ENCODE data around the gene ACSBG1. TPM values are rescaled to one million over a fixed set of nuclear protein-coding genes. Genes with fewer than 3 reads are reported as not detected.

Gene ACSBG1
- total RNA-seq, 1 donor from 2014 or later, result 0.35 TPM

DNA sequence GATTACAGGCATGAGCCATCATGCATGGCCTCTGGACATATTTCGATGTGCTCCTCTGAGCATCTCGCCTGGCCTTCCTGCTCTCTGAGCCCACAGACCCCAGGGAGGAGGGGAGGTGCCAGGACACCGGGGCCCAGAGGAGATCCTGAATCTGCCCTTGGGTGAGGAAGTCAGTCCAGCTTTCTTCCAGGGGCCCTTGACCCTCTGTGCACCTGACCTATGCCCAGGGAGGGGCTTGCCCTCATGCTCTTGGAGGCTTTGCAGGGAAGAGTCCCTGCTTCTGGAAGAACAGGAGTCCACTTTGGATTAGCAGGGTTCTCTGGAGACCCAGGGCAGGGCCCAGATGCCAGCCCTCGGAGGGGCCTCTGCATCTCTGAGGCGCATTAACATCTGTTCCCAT is 1.4 kb downstream of the ACSBG1 start:
- no peak for DNase-seq (ENCODE audit: low read depth)
- TF ChIP-seq, protein P1, sequence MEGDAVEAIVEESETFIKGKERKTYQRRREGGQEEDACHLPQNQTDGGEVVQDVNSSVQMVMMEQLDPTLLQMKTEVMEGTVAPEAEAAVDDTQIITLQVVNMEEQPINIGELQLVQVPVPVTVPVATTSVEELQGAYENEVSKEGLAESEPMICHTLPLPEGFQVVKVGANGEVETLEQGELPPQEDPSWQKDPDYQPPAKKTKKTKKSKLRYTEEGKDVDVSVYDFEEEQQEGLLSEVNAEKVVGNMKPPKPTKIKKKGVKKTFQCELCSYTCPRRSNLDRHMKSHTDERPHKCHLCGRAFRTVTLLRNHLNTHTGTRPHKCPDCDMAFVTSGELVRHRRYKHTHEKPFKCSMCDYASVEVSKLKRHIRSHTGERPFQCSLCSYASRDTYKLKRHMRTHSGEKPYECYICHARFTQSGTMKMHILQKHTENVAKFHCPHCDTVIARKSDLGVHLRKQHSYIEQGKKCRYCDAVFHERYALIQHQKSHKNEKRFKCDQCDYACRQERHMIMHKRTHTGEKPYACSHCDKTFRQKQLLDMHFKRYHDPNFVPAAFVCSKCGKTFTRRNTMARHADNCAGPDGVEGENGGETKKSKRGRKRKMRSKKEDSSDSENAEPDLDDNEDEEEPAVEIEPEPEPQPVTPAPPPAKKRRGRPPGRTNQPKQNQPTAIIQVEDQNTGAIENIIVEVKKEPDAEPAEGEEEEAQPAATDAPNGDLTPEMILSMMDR (conservative IDR thresholded peaks at IDR 0.05; ENCODE audit: low read depth, low read length), result no peak
- H3K4me3 ChIP-seq (ENCODE audit: low read depth, low read length), result no peak overlapping the region

DNA sequence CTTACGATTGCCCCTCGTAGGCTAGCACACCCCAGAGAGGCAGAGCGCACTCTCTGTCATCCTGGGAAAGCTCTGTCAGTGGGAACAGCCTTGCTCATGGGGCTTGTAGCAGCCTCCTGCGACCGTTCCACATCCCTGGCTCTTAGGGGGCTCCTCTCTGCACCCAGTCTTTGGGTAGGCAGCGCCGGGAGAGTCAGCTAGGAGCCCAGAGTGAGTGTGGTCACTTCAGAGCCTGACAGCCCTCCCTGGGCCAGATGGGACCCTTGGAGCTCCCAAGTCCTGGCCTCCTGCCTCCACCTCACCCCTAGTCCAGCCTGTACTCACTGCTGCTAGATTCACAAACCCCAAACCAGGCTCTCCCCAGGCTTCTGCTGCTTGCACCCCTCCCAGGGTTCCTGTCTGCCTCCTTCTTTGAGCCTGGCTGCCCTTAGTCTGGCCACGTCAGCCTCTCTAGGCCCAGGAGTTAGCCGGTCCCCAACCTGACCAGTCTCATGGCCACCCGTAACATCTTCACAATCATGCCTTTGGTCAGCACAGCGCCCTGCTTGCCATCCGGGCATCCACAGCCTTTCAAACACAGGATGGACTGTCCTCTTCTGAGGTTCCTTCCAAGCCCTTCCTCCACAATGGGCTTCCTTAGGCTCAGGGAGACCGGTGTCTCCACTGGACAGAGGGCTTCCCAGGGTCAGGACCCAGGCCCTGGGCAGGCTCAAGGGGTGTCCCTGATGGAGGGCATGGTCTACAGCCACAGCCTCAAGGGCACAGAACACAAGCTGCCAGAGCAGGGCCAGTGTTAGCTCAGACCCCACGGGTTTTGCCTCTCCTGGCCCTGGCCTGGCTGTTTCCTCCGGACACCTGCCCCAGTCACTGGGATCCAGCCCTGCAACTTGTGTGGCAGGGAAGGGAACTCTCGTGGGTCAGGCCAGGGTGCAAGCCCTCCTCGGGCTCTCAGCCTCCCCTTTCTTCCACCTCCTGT is 4.6 kb downstream of the ACSBG1 start:
- H3K4me3 ChIP-seq (ENCODE audit: low read depth, low read length), result no peak overlapping the region
- no peak for DNase-seq (ENCODE audit: low read depth)
- TF ChIP-seq, protein P1 (conservative IDR thresholded peaks at IDR 0.05; ENCODE audit: low read depth, low read length), result no peak

DNA sequence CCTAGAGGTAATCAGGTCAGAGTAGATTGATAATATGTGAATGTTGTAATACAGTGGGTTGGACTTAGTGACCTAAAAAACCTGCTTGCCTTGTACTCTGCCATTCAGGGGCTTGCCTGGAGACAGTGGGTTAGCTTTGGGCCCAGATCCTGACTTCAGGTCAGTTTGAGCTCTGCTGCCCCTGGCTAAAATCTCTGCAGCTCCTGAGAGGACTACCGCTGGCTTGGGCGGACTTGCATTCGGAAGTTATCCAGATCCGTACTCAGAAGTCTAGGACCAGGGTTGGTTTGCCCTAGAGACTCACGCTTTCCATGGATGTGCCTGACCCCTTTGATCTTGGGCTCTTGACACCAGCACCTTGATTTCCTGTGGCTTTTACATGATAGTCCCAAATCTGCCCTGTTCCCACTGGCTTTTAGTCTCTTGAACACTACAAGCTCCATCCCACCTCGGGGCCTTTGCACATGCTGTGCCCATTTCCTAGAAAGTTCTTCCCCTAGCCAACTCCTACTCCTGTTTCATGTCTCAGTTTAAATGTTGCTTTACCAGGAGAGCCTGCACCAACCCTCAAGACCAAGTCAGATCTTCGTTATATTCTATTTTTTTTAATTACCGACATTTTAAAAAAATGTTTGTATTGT is 5.9 kb downstream of the ACSBG1 start:
- TF ChIP-seq, protein P1 (conservative IDR thresholded peaks at IDR 0.05; ENCODE audit: low read depth, low read length), result no peak
- H3K4me3 ChIP-seq (ENCODE audit: low read depth, low read length), result no peak overlapping the region
- DNase-seq (ENCODE audit: low read depth), result no peak

DNA sequence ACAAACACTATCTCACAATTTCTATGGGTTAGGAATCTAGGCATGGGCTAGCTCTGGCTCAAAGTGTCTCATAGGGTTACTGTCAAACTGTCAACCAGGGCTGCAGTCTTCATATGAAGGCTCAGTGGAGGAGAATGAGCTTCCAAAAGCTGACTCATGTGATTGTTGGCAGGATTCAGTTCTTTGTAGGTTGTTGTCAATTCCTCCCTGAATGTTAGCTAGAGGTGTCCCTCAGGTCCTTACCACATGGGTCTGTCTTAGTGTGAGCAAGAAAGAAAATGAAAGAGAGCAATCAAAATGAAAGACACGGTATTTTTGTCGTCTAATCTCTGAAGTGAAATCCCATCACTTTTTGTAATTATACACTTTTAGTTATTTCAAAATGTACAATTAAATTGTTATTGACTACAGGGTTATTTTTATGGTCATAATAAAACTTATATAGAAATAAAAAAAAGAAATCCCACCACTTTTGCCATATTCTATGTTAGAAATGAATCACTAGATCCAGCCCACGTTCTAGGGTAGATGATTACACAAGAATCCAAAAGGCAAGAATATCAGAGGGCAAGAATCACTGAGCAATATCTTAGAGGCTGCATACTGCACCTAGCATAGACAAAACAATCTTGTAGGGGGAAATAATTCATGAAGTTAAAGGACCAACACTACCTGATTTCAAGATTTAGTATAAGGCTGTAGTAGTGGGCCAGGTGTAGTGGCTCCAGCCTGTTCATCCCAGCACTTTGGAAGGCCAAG is 8.4 kb downstream of the ACSBG1 start:
- TF ChIP-seq, protein P1 (conservative IDR thresholded peaks at IDR 0.05; ENCODE audit: low read depth, low read length), result no peak
- DNase-seq (ENCODE audit: low read depth), result no peak
- H3K4me3 ChIP-seq (ENCODE audit: low read depth, low read length), result no peak overlapping the region

DNA sequence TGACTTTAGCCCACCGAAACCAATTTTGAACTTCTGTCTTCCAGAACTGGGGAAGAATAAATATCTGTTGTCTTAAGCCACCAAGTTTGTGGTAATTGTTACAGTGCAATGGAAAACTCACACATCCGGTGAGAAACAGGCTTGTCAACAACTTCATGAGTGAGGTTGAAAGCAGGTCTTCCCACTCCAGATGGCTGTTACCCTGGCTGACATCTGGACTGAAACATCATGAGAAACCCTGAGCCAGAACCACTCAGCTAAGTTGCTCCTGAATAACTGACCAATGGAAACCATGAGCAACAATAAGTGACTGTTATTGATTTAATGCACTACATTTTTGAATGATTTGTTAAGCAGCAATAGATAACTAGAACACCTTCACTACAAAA is 10.3 kb downstream of the ACSBG1 start:
- TF ChIP-seq, protein P1 (conservative IDR thresholded peaks at IDR 0.05; ENCODE audit: low read depth, low read length), result no peak
- no peak overlapping the region for H3K4me3 ChIP-seq (ENCODE audit: low read depth, low read length)
- no peak for DNase-seq (ENCODE audit: low read depth)

DNA sequence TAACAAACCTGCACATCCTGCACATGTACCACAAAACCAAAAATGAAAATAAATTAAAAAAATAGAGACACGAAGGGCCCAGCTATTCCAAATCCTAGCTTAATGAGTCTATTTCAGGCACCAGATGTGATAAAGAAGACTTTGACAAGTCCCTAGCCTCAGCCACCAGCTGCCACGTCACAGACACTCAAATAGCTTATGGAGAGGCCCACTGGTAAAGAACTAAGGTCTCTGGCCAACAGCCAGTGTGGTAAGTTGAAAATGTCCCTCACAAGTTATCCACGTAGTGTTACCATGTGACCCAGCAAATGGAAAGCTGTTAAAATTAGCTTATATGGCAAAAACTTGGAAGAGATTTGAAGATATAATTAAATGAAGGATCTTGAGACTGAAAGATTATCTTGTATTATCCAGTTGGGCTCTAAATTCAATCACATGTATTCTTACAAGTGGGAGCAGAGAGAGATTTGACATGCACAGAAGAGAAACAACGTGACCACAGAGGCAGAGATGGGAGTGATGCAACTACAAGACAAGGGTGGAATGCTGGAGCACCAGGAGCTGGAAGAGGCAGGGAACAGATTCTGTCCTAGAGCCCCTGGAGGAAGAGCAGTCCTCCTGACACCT is 10.9 kb downstream of the ACSBG1 start:
- TF ChIP-seq, protein P1 (conservative IDR thresholded peaks at IDR 0.05; ENCODE audit: low read depth, low read length), result no peak
- DNase-seq (ENCODE audit: low read depth), result no peak
- no peak overlapping the region for H3K4me3 ChIP-seq (ENCODE audit: low read depth, low read length)
